Left lung (tissue), 10 donors: ENCODE measurements around the gene MIX23. TPM values are rescaled to one million over a fixed set of nuclear protein-coding genes. Genes with fewer than 3 reads are reported as not detected.
A peak's percentile ranks its signal among the peaks of the same experiment; 100 is the strongest.

Experiments
- ATAC-seq: fragments of 200-7000 bp; cut with Tn5 transposase; one replicate; pipeline ENCODE4 v1.9.1; 2020; ENCODE audit warnings: moderate library complexity
- DNase-seq, 4 donors: peaks; one replicate each; pipeline ENCODE4 v3.0.0-alpha.2; 2013 to 2020
- H3K27ac ChIP-seq, 2 donors: fragments of 200-600 bp; sonication (generic) in 1 of 2; one replicate each; pipeline versions ENCODE4 v1.5.0 to v1.8.0; 2020 to 2021
- H3K27me3 ChIP-seq, 2 donors: fragments of 200-600 bp; sonication (generic) in 1 of 2; one replicate each; pipeline versions ENCODE4 v1.5.0 to v1.8.0; 2020 to 2021
- H3K36me3 ChIP-seq, 2 donors: fragments of 200-600 bp; sonication (generic) in 1 of 2; one replicate each; pipeline versions ENCODE4 v1.5.0 to v1.8.0; 2020 to 2021
- H3K4me1 ChIP-seq, 2 donors: fragments of 200-600 bp; one replicate each; pipeline ENCODE4 v1.8.0; 2021
- H3K4me3 ChIP-seq, 2 donors: fragments of 200-600 bp; sonication (generic) in 1 of 2; one replicate each; pipeline versions ENCODE4 v1.5.0 to v1.8.0; 2020 to 2021; ENCODE audit warnings: mild to moderate bottlenecking in 1 of 2
- H3K9me3 ChIP-seq, 2 donors: fragments of 200-600 bp; sonication (generic) in 1 of 2; one replicate each; pipeline versions ENCODE4 v1.5.0 to v1.8.0; 2020 to 2021
- CTCF ChIP-seq, 2 donors: fragments of 200-600 bp; sonication (generic) in 1 of 2; IDR thresholded peaks; one replicate each; pipeline versions ENCODE4 v1.5.0 to v1.8.0; 2021; ENCODE audit warnings: antibody characterized with exemption in 2 of 2
- intact Hi-C, 2 donors: fragments of 100-400 bp; cut with DNase I; formaldehyde crosslinking; loops; one replicate each; pipeline versions ENCODE4 v1.11.2 to v1.14.2; 2022
- polyA plus RNA-seq, 6 donors: library from polyadenylated mRNA; unstranded; fragments of 120-200 nt; gene quantifications; one replicate each; pipeline ENCODE4 v1.2.1, GENCODE V29; 2013; ENCODE audit not compliant: insufficient read length in 6 of 6
- total RNA-seq, 2 donors: library from RNA; stranded (reverse); fragmentation: NEBNext Ultra II Directional; extraction: Animal tissue kit (Norgen Biotek cat#: 25700); gene quantifications; one replicate each; pipeline ENCODE4 v1.2.1, GENCODE V29; 2021
- donor health status: DM: no; HTN: yes; CAD: no.
- donor health status: DM: no; HTN: no; CAD: no.

MIX23 gene
- total and polyA plus RNA-seq, 8 donors: 24.2 to 42.6 (median 38.5) TPM

GRCh38 chr3:122362026-122362425 is 21.0 kb downstream of the MIX23 start:
- no peaks in the 10 kb centered on the region for H3K27me3 ChIP-seq
- H3K27ac ChIP-seq: no peak overlapping the region
- no peak for TF ChIP-seq CTCF (IDR thresholded peaks at IDR 0.05)
- H3K9me3 ChIP-seq: no peaks in the 10 kb centered on the region
- H3K4me1 ChIP-seq: no peaks in the 10 kb centered on the region
- H3K36me3 ChIP-seq: peaks cover 0 to 60% of the 10 kb centered on the region in 2 donors
- intact Hi-C loops: no loop called here
- no peak overlapping the region for H3K4me3 ChIP-seq
- ATAC-seq (no peak), DNase-seq (no peak)

- Histone ChIP-seq H3K27me3 (no peaks in the 10 kb centered on the region), H3K4me3 (no peak overlapping the region), H3K4me1 (peaks cover 0 to 7% of the 10 kb centered on the region in 2 donors), H3K27ac (no peak overlapping the region), H3K9me3 (no peaks in the 10 kb centered on the region), H3K36me3 (peaks cover 0 to 35% of the 10 kb centered on the region in 2 donors)
- DNase-seq: no peak
- TF ChIP-seq CTCF (IDR thresholded peaks at IDR 0.05): no peak
- ATAC-seq: no peak
- intact Hi-C loops: no loop called here
Measured at GRCh38 chr3:122358703-122359032, 24.4 kb downstream of the MIX23 start.

- no peak overlapping the region for H3K4me3 ChIP-seq
- peaks cover 0 to 7% of the 10 kb centered on the region in 2 donors for H3K4me1 ChIP-seq
- no peak for ATAC-seq
- DNase-seq: no peak
- peaks cover 0 to 32% of the 10 kb centered on the region in 2 donors for H3K36me3 ChIP-seq
- intact Hi-C loops: no loop called here
- no peak overlapping the region for H3K27ac ChIP-seq
- H3K27me3 ChIP-seq: no peaks in the 10 kb centered on the region
- no peaks in the 10 kb centered on the region for H3K9me3 ChIP-seq
- TF ChIP-seq CTCF (IDR thresholded peaks at IDR 0.05): no peak
Measured at GRCh38 chr3:122357828-122358702, 25.0 kb downstream of the MIX23 start.

GRCh38 chr3:122356402-122356801 is 26.6 kb downstream of the MIX23 start:
- Histone ChIP-seq H3K9me3 (no peaks in the 10 kb centered on the region), H3K4me3 (no peak overlapping the region), H3K36me3 (peaks cover 0 to 18% of the 10 kb centered on the region in 2 donors), H3K27me3 (no peaks in the 10 kb centered on the region), H3K27ac (no peak overlapping the region), H3K4me1 (peaks cover 0 to 7% of the 10 kb centered on the region in 2 donors)
- intact Hi-C loops: no loop called here
- TF ChIP-seq CTCF (IDR thresholded peaks at IDR 0.05): peak in 1 of 2 donors; percentile 27
- ATAC-seq (peak; percentile 77), DNase-seq (peak in 3 of 4 donors; percentile 3 to 37 (median 30))

GRCh38 chr3:122355612-122356011 is 27.4 kb downstream of the MIX23 start:
- ATAC-seq: no peak
- H3K4me3 ChIP-seq: no peak overlapping the region
- DNase-seq: no peak
- peaks cover 0 to 11% of the 10 kb centered on the region in 2 donors for H3K36me3 ChIP-seq
- TF ChIP-seq CTCF (IDR thresholded peaks at IDR 0.05): no peak
- no peak overlapping the region for H3K27ac ChIP-seq
- H3K27me3 ChIP-seq: no peaks in the 10 kb centered on the region
- H3K9me3 ChIP-seq: no peaks in the 10 kb centered on the region
- intact Hi-C loops: no loop called here
- H3K4me1 ChIP-seq: peaks cover 0 to 7% of the 10 kb centered on the region in 2 donors
